HG03103 (cell line): ENCODE results near the gene ZIC4.

ENCODE experiments used
- ATAC-seq: cut with Tn5 transposase; IDR thresholded peaks from one replicate; pipeline ENCODE4 v1.9.1; 2021; ENCODE audit warnings: low read depth; ENCODE audit not compliant: unreplicated experiment

Gene ZIC4

DNA sequence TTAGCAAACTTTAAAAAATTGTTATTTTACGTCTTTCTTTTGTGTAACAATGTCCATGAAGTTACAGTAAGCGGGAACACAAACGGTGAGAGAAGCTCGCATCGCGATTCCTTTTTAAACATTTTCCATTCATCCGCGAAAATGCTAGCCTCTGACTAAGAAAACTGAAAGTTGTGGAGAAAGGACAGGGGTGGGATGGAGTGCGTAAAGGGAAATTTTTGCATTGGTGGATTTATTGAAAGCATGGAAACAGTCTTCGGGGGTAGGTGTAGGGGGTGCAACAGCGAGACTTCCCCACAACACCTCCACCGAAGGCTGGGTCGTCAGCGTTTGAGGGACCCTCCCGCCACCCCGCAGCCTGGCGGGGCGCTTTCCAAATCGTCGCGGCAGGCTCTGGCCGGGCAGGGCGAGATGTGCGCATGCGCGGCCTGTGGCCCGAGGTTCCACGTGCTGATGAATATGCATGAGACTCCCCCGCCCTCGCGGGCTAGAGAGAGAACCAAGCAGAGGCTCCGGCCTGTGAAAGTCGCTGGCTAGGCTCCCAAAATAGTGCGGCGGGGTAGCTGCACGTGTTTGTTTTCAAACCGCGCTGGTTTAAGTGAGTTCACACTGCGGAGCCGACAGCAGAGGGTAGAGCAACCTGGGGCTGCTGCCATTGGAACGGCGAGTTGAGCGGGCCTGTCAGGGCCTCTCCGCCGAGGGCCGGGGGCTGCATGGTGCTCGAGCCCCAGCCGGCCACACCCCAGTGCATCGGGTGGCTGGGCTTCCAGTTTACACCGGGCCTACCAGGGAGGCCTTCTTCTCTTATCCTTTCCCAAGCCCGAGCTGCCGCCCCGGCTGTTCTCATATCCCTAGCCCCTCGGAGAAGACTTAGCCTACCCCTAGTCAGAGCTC, 12.7 kb upstream of the ZIC4 start:
- no peak for ATAC-seq

DNA sequence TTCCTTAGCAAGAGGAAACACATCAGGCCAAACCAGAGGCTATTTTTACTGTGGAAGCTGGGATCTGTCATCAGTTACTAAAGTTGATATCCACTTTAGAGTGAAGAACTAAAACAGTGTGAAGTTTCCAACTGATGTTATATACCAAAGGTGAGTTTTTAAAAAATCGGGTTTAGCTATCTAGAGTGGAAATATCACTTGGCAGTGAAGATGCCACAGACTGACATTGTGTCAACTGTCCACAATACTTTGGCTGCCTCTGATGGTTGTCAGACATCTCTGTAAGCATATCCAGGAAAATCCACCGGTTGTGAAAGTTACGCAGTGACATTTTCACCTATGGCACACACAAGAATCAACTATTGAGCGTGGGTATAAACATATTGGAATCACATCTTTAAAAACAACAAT, 12.0 kb upstream of the ZIC4 start:
- ATAC-seq: no peak

DNA sequence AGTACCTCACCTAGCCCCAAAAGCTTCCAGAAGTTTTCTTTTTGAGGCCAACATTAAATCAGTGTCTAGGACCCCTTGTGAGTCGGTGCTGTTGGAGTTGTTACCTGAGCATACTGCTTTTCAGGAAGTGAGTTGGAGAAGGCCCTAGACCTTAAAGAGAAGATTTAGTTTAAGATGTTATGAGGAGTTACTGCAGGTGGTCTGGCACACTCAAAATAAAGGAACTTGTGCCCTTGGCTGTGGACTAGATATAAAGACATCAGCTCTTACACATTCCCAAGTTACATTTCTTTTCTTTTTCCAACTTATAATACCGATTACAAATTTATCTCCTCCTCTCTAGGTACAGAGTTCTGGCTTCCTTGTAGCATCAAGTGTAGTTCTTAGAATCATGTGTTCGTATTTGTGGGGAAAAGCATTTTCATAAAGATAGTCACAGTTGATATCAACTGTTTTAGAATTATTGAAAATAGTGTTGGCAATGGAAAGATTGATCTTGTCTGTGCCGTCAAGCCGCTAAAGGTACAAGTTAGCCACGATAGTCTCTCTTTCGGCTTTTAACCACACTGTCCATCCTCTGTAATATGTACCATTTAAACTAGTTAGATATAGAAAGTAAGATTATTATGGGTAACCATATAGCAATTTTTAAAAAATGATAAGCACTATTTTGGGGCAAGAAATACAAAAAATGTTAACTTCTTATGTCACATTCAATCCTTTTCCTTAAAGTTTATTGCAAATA, 11.4 kb upstream of the ZIC4 start:
- no peak for ATAC-seq

DNA sequence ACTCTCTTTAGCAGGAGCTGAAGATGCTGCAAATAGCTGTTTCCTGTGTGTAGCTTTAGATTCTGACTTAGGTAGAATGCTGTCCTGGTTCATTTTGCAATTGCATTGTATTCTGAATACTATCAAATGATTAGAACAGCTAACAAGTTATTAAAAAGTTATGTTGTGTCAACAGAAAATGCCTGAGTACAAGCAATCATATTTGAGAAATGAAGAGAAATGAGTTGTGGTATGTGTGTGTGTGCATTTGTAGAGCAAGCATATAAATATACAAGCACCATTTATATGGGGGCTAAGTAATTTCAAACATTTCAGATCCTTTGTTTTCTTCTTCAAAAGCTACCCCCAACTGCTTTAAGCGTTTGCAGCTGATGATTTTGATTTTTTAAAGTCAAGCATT, 10.6 kb upstream of the ZIC4 start:
- no peak for ATAC-seq

DNA sequence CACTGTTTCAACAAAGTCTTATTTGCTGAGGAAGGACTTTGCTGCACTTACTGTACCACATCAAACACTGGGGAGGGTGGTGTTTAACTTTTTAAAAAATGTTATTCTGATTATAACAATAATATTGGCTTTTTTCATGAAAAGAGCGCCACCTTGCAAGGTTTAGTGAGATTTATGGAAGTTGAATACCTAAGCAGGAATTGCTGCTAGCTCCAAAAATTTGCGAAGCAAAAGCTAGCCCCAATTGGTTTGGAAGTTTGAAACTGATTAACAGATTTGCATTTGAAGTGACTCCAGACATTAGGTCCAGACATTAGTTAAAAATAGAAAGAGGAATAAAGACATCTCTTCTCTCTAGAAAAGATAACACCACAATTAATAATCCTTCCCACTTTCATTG, 9.5 kb upstream of the ZIC4 start:
- no peak for ATAC-seq

DNA sequence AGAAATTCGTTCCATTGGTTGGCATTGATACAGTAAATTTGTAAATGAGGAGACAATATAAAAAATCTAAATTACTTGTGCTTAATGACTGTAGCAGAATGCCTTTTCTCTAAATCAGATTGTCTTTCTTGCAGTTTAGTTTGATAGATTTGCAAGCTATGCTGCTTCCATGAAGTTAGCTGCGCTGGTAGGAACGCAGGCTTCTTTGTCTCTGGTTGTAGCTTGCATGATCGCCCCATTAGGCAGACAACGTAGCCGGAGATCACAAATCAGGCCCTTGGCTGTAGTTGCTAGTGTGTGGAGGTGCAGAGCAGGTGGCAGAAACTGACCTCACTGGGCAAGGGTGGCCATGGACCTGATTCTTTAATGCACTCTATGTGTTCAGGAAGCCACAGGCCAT, 8.9 kb upstream of the ZIC4 start:
- no peak for ATAC-seq

DNA sequence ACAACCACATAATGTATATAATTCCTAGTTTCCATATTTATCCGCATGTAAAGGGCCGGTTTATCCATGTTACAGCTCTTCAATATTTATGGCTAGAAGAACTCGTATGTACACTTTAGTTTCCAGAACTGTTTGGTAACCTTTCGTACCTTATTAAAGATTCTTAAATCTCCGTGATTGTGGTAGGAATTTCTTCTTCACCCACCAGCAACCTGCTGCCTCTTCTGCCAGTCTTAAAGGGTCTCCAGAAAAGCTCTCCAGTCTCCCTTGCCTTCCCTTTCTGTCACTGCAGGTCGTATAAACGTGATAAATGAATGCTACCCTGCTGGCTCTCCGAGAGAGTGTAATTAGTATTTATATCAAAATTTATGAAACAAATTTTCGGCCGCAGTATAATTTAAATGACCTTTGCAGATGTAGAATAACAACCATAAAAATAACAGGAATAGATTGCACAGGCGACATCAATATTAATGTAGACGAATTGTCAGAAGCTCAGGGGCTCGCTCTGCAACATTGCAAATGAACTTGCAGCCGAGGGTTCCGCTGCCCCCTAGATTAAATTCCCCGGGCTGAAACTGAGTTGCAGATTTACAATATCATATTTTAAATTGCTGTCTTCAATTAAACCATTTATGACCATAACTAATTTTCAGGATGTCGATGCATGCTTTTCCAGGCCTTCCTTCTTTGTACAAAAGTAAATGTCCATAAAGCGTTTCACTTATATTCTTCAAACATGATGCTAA, 8.2 kb upstream of the ZIC4 start:
- ATAC-seq: no peak

DNA sequence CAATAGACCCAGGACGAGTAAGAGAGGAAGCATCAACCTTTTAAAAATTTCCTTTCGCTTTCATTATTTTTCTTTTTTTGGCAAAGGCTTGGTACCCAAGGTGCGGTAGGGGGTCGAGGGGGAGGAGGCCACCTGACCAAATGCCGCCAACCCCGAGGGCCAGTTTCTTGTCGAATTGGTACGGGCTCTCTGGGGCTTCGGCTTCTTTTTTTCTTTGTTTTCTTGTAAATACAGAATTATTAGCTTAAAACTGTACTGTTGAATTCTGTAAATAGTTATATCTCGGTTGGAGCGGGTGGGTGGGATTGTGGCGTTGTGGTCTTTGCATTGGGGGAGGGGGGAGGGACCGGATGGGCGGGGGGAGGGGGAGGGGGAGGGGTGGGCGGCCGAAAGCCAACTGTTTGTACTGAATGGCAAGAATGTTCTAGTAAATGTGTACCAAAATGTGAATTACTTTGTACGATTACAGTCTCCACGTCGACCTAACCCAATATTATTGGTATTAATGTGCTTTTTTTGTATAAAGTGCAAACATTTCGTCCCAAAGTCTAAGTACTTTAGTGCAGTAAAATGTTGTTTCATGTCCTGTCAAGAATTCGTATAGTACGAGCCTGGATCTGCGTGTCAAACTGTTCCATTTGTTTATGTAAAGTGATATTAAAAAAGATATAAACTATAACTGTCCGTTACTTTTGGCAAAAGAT, 7.5 kb upstream of the ZIC4 start:
- no peak for ATAC-seq

DNA sequence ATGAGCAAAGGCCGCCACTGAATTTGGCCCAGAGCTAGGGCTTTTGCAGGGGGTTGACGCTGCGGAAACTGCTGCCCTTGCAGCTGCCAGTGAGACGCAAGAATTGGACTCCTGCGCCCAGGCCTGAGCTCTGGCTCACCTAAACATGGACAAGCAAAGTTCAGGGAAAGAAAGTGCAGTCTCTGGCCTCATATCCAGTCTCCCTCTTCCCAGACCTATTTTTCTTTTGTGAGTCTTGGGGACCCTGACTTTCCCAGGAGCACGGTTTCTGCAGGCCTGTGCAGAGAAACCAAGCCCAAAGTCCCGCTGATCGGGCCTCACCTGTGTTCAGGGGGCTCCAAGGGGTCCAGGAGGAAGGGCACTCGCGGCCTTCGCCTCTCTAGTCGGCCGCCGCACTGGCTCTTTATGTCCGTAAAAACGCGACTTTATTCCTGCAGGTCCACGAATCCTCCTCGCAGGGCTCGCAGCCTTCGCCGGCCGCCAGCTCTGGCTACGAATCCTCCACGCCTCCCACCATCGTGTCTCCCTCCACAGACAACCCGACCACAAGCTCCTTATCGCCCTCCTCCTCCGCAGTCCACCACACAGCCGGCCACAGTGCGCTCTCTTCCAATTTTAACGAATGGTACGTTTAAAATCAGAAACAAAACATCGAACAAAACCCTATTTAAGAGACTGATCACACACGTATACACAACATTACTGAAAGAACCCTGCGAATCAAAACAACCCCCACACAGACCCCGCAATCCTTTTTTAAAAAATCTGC, 6.8 kb upstream of the ZIC4 start:
- no peak for ATAC-seq

DNA sequence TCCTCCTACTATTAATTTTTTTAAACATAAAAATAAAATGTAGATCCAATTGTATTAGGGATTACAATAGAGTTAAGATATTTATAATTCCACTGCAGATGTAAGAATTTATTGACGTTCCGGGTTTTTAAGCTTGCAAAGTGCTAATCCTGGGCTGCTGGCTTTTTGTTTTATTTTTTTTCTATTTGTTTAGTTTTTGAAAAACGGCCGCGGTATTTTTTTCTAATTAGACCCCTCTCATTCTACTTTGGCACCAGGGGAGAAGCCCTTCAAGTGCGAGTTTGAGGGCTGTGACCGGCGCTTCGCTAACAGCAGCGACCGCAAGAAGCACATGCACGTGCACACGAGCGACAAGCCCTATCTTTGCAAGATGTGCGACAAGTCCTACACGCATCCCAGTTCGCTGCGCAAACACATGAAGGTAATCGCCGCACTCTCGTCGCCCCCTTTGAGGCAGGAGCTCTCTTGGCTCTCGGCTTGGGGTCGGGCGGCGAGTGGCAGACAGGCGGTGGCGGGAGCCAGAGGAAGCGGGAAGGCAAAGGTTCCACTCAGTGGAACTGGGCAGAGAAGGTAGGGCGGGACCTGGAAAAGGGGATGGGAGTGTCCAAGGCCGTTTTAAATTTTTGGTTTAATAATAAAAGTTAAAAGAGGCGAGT, 6.0 kb upstream of the ZIC4 start:
- ATAC-seq: no peak

DNA sequence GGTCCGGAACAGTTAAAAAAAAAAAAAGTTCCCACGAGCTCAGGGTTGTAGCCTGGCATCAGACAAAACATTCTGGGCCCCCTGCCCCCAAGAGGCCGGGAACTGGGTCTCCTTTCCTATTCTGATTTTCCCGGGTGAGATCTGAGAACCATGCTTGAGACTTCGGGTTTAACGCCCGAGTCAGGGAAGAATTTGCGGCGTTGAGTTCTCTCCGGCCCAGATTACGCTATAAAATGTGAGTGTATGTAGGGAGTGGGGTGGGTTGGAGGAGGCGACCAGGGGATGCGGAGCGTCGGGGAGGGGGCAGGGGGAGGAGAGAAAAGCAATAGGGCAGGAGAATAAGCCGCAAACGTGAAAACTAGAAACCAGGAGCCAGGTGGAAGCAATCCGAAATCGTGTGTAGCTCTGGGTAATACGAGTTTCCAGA, 5.5 kb upstream of the ZIC4 start:
- no peak for ATAC-seq

DNA sequence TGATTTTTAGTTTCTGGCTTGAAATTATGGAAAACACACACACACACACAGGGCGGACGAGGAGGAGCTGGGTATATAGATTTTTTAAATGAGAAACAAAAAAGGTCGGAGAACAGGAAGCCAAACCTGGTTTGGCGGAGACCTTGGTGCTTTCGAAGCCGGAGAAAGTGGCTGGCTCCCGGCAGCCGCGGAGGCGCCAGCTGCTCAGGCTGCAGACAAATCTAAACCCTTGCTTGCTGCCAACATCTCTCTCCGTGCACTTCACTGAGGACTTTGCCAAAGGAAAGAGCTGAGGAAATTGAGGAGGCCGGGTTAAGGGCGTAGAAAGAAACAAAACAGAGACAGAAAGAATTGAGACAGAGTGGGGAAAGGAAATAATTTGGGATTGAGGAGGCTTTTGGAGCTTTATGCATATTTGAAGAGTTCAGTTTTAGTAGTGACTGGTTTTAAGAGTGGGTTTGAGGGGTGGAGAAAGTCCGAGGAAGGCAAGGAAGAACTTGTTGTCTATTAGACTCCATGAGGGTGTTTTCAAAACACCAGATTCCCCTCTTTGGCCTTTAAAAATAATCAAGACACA, 5.0 kb upstream of the ZIC4 start:
- ATAC-seq: no peak

DNA sequence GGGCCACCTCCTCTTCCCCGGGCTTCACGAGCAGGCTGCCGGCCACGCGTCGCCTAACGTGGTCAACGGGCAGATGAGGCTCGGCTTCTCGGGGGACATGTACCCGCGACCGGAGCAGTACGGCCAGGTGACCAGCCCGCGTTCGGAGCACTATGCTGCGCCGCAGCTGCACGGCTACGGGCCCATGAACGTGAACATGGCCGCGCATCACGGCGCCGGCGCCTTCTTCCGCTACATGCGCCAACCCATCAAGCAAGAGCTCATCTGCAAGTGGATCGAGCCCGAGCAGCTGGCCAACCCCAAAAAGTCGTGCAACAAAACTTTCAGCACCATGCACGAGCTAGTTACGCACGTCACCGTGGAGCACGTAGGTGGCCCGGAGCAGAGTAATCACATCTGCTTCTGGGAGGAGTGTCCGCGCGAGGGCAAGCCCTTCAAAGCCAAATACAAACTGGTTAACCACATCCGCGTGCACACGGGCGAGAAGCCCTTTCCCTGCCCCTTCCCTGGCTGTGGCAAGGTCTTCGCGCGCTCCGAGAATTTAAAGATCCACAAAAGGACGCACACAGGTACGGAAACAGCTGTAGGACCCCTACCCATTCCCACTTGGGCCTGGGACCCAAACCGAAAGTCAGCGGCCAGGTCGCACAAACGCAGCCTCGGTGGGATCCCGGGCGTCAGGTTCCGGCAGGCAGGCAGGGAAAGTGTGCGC, 4.3 kb upstream of the ZIC4 start:
- no peak for ATAC-seq

DNA sequence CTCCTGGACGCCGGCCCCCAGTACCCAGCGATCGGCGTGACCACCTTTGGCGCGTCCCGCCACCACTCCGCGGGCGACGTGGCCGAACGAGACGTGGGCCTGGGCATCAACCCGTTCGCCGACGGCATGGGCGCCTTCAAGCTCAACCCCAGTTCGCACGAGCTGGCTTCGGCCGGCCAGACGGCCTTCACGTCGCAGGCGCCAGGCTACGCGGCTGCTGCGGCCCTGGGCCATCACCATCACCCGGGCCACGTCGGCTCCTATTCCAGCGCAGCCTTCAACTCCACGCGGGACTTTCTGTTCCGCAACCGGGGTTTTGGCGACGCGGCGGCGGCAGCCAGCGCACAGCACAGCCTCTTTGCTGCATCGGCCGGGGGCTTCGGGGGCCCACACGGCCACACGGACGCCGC, 3.8 kb upstream of the ZIC4 start:
- no peak for ATAC-seq

DNA sequence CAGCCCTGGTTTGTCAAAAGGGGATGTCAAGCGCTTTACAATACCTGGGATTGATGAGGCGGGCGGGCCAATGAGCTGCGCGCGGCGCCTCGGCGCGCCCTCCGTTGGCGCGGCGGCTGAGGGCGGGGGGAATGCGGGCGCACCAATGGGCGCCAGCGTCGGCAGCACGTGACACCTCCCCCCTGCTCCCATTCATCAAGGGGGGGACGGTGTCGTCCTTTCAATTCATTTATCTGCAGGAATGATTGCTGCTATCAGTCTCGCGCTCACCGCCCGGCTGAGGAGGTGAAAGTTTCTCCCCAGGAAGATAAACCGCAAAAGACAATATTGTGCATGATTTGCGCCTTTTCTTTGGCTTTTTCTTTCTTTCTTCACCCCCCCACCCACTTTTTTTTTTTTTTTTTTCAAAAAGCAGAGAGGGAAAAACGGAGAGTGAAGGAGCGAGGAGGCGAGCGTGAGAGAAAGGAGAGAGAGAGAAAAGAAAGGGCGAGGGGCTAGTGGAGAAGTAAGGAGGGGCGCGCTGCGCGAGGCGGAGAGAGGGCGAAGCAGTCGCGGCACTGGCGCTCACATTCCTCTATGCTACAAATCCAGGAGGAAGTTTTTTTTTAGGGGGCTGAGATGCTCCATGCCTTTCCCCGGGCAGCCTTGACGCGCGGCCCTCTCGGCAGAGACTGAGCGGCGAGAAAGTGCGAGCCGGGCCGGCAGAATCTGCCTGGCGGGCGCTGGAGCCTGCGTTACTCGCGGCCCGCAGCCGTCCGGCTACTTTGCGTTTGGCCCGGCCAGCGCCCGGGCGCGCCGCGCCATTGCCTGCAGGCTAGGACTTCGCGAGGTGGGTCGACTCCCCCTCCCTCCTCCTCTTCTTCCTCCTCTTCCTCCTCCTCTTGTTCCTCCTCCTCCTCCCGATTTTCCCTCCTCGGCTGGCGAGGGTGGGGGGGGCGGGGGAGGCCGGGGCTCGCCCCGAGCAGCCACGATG, 3.1 kb upstream of the ZIC4 start, which contains the start of gene ZIC1:
Gene ZIC1, plus strand, starts transcription at position 223 of the 973 bp plus-strand sequence. Its CDS starts 748 bp downstream, at position 971.
- no peak for ATAC-seq

DNA sequence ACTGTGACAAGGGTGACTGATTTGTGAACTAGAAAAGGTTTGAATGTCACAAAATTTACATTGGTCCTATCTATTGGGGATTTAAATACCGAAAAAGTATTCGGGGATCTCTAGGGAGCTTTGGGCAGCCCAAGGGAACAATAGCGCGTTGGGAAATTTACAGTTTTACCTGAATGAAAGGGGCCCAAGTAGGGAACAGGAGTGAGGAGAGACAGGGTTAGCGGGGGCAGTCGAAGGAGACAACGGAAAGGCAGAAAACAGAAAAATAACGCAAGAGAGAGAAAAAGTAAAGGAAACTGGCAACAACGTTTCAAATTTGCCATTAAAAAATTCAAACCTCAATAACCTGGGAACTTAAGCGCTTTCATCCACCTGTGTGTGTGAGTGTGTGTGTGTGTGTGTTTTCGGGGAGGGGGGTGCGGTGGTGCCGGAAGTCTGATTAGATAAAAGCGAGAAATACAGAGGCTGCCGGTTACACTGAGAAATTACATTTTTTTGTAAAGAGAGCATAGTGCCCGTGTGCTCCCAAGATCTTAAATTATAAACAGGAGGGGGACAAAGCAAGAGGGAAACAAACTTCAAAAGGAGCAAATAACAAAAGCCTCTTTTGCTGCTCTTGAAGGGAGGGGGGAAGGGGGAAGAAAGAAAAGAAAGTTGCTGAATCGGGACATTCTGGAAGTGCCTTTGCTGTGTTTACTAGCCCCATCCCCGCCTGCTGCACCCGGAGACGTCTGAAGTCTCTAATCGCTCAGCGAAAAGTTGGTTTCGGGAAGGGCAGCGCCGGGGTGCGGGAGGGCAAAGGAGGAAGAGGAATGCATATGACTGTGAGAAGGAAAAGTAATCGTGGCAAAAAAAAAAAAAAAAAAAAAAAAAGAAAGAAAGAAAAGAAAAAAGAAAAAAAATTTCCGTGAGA, 2.1 kb upstream of the ZIC4 start:
- no peak for ATAC-seq
